ENCODE measurements around the gene ZCCHC12.

ZCCHC12 gene

GRCh38 chrX:118780911-118781310 is 42.7 kb upstream of the ZCCHC12 start:
- no peak for ATAC-seq
- no peak for TF ChIP-seq CSRNP3 (CRISPR knock-in tag; IDR thresholded peaks at IDR 0.05)
- no peak for TF ChIP-seq ESRRG (CRISPR knock-in tag; IDR thresholded peaks at IDR 0.05)
- TF ChIP-seq CSDC2 (CRISPR knock-in tag; IDR thresholded peaks at IDR 0.05): no peak
- TF ChIP-seq ZFP3 (CRISPR knock-in tag; IDR thresholded peaks at IDR 0.05): no peak
- TF ChIP-seq ISL1 (CRISPR knock-in tag; IDR thresholded peaks at IDR 0.05): no peak
- no peak for TF ChIP-seq ZNF8 (CRISPR knock-in tag; IDR thresholded peaks at IDR 0.05)
- TF ChIP-seq TCF4 (CRISPR knock-in tag; IDR thresholded peaks at IDR 0.05; ENCODE audit: borderline replicate concordance): no peak
- TF ChIP-seq ZC3H10 (CRISPR knock-in tag; IDR thresholded peaks at IDR 0.05): no peak
- TF ChIP-seq OSR1 (CRISPR knock-in tag; IDR thresholded peaks at IDR 0.05): no peak
- no peak for TF ChIP-seq SNAI2 (CRISPR knock-in tag; IDR thresholded peaks at IDR 0.05)
- no peak for TF ChIP-seq BACH2 (CRISPR knock-in tag; IDR thresholded peaks at IDR 0.05; ENCODE audit: borderline replicate concordance)
- no peak for TF ChIP-seq CREB5 (CRISPR knock-in tag; IDR thresholded peaks at IDR 0.05; ENCODE audit: low read depth)
- no peak for TF ChIP-seq ZFP30 (CRISPR knock-in tag; IDR thresholded peaks at IDR 0.05)
- no peak for TF ChIP-seq GLIS3 (CRISPR knock-in tag; IDR thresholded peaks at IDR 0.05)
- no peak for TF ChIP-seq TSHZ2 (CRISPR knock-in tag; IDR thresholded peaks at IDR 0.05)
- no peak for TF ChIP-seq RARB (CRISPR knock-in tag; IDR thresholded peaks at IDR 0.05)
- TF ChIP-seq ZNF565 (CRISPR knock-in tag; conservative IDR thresholded peaks at IDR 0.05; ENCODE audit: low read depth): no peak

- ATAC-seq: no peak
- TF ChIP-seq ISL1 (CRISPR knock-in tag; IDR thresholded peaks at IDR 0.05) (no peak), BACH2 (CRISPR knock-in tag; IDR thresholded peaks at IDR 0.05; ENCODE audit: borderline replicate concordance) (no peak), CSDC2 (CRISPR knock-in tag; IDR thresholded peaks at IDR 0.05) (no peak), OSR1 (CRISPR knock-in tag; IDR thresholded peaks at IDR 0.05) (no peak), CREB5 (CRISPR knock-in tag; IDR thresholded peaks at IDR 0.05; ENCODE audit: low read depth) (no peak), TOX (CRISPR knock-in tag; IDR thresholded peaks at IDR 0.05; ENCODE audit: borderline replicate concordance) (no peak), PPARA (CRISPR knock-in tag; IDR thresholded peaks at IDR 0.05; ENCODE audit: borderline replicate concordance) (no peak), RARB (CRISPR knock-in tag; IDR thresholded peaks at IDR 0.05) (no peak), TCF4 (CRISPR knock-in tag; IDR thresholded peaks at IDR 0.05; ENCODE audit: borderline replicate concordance) (no peak), POU6F1 (CRISPR knock-in tag; IDR thresholded peaks at IDR 0.05; ENCODE audit: borderline replicate concordance, low read depth) (no peak), ZFP3 (CRISPR knock-in tag; IDR thresholded peaks at IDR 0.05) (no peak), ZFP30 (CRISPR knock-in tag; IDR thresholded peaks at IDR 0.05) (no peak), GLIS3 (CRISPR knock-in tag; IDR thresholded peaks at IDR 0.05) (no peak), CSRNP3 (CRISPR knock-in tag; IDR thresholded peaks at IDR 0.05) (no peak), ZC3H10 (CRISPR knock-in tag; IDR thresholded peaks at IDR 0.05) (no peak), PATZ1 (CRISPR knock-in tag; IDR thresholded peaks at IDR 0.05; ENCODE audit: borderline replicate concordance) (no peak), ARNTL (CRISPR knock-in tag; IDR thresholded peaks at IDR 0.05; ENCODE audit: borderline replicate concordance, low read depth) (no peak), ZNF8 (CRISPR knock-in tag; IDR thresholded peaks at IDR 0.05) (no peak)
Measured at GRCh38 chrX:118795528-118796280, 27.9 kb upstream of the ZCCHC12 start.
